ENCODE results near the gene SMIM34. TPM values are rescaled to one million over a fixed set of nuclear protein-coding genes. Genes with fewer than 3 reads are reported as not detected.
"Not testable (repeated sequence)": the region's sequence is repeated elsewhere in the genome, so short reads cannot be mapped to it uniquely, and the experiment has no call there.

The SMIM34 gene
- total RNA-seq, 1 donor from 2014 or later = not detected

DNA sequence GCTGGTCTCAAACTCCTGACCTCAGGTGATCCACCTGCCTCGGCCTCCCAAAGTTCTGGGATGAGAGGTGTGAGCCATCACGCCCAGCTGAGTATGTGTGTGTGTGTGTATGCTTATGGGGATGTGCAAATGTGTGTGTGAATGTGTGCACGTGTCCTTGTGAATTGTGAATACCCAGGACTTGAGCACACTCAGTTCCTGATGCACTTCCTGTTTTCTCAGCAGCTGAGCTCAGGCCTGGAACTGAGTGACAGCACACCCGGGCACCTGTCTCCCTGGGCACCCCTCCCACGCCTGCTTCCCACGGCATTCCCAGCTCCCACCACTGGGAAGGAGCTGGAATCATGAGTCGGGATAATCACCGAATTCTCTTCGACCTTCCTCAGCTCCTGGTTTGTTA, 16.5 kb downstream of the SMIM34 start:
- not testable (repeated sequence) for H3K4me3 Mint-ChIP-seq (ENCODE audit: unreplicated experiment); H3K9me3 Mint-ChIP-seq (ENCODE audit: unreplicated experiment)

DNA sequence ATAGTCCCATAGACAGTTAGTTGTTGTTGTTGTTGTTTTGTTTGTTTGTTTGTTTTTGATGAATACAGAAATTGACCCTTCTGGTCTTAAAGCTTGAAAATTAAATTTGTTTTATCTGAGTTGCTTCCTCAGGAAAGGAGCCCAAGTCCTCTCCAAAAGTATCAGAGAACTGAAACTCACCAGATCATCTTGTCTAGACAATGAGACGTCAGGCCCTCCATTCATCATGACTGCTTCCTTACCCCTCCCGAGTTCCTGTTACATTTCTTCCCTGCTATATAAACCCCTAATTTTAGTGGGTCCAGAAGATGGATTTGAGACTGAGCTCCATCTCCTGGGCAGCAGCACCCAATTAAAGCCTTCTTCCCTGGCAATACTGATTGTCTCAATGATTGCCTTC, 17.1 kb downstream of the SMIM34 start:
- not testable (repeated sequence) for H3K27ac Mint-ChIP-seq (ENCODE audit: unreplicated experiment); DNase-seq (ENCODE audit: extremely low spot score, unreplicated experiment); H3K4me3 Mint-ChIP-seq (ENCODE audit: unreplicated experiment); H3K36me3 Mint-ChIP-seq (ENCODE audit: unreplicated experiment); H3K4me1 Mint-ChIP-seq (ENCODE audit: unreplicated experiment); H3K9me3 Mint-ChIP-seq (ENCODE audit: unreplicated experiment); H3K27me3 Mint-ChIP-seq (ENCODE audit: unreplicated experiment)

More for the DNA sequence above, 16.5 kb downstream of the SMIM34 start:
- not testable (repeated sequence) for H3K4me1 Mint-ChIP-seq (ENCODE audit: unreplicated experiment); H3K36me3 Mint-ChIP-seq (ENCODE audit: unreplicated experiment); H3K27me3 Mint-ChIP-seq (ENCODE audit: unreplicated experiment); H3K27ac Mint-ChIP-seq (ENCODE audit: unreplicated experiment); DNase-seq (ENCODE audit: extremely low spot score, unreplicated experiment)

DNA sequence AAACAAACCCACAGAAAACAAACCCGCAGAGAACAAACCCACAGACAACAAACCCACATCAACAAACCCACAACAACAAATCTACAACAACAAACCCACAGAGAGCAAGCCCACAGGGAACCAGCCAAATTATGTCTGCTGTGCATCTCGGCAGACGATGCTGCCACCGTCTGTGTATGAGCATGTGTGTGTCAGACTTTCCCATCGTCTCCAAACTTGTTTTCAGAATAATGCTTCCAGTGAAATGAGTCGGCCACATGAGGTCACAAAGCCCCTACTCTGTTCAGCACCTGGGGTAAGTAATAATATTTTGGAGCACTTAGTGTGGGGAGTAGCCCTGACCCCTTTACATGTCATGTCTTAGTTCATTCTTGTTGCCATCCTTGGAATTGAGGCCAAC, 17.6 kb downstream of the SMIM34 start:
- not testable (repeated sequence) for H3K36me3 Mint-ChIP-seq (ENCODE audit: unreplicated experiment); H3K4me3 Mint-ChIP-seq (ENCODE audit: unreplicated experiment); H3K27me3 Mint-ChIP-seq (ENCODE audit: unreplicated experiment); H3K9me3 Mint-ChIP-seq (ENCODE audit: unreplicated experiment); H3K27ac Mint-ChIP-seq (ENCODE audit: unreplicated experiment); H3K4me1 Mint-ChIP-seq (ENCODE audit: unreplicated experiment); DNase-seq (ENCODE audit: extremely low spot score, unreplicated experiment)

DNA sequence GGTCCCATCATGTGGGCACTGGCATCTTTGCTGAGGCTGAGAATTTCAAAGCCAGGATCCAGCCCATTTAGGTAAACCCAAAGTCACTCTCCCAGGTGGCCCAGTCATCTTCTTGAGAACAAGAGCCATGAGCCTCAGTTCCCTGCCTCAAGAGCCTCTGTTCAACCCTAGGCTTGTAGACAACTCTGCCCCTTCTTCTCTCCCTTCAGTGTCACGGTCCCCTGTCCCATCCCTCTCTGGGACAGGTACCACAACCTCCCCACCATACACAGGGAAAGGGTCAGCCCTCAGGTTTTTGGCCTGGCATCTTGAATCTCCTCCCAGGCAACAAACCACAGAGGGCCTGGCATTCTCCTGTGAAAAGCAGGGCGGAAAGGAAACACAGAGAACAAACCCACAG, 18.1 kb downstream of the SMIM34 start:
- H3K27ac Mint-ChIP-seq (ENCODE audit: unreplicated experiment); H3K27me3 Mint-ChIP-seq (ENCODE audit: unreplicated experiment); H3K4me1 Mint-ChIP-seq (ENCODE audit: unreplicated experiment); DNase-seq (ENCODE audit: extremely low spot score, unreplicated experiment); H3K9me3 Mint-ChIP-seq (ENCODE audit: unreplicated experiment); H3K36me3 Mint-ChIP-seq (ENCODE audit: unreplicated experiment); H3K4me3 Mint-ChIP-seq (ENCODE audit: unreplicated experiment): not testable (repeated sequence)

DNA sequence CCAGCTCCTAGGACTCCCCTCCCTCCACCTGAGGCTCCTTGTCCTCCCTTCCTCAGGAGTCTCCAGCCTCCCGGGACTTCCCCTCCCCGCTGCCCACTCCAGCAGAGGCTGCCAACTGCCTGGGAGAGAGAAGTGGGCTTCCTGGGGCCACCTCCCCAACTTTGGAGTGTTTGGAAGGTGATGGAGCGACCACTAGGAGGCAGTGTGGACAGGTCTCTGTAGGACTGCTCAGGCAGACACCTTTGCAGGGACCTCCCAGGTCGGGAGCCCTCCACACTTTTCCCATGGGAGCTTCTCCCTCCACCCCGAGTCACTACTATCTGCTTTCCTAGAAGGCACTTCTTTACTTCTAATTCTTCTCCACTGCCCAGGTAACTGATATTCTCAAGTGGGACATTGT, 19.0 kb downstream of the SMIM34 start:
- H3K36me3 Mint-ChIP-seq (ENCODE audit: unreplicated experiment); H3K27me3 Mint-ChIP-seq (ENCODE audit: unreplicated experiment): not testable (repeated sequence)

DNA sequence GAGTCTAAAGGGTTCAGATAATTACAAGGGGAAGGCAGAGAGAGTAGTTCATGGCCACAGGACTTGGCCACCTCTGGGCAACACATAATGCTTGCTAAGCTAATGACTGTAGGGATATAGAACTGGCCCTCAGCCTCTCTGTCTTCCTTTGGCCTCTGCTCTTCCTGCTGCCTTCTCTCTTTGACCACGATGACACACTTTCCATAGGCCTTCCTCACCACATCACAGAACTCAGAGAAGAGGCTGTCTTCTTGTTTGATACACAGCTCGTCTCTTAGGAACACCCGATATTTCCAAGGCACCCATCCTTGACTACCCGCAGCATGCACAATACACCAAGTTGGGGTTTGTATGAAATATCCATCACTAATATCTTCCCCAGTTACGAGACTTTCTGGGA, 23.2 kb downstream of the SMIM34 start:
- not testable (repeated sequence) for H3K9me3 Mint-ChIP-seq (ENCODE audit: unreplicated experiment); H3K36me3 Mint-ChIP-seq (ENCODE audit: unreplicated experiment); H3K27ac Mint-ChIP-seq (ENCODE audit: unreplicated experiment); DNase-seq (ENCODE audit: extremely low spot score, unreplicated experiment); H3K4me3 Mint-ChIP-seq (ENCODE audit: unreplicated experiment); H3K4me1 Mint-ChIP-seq (ENCODE audit: unreplicated experiment); H3K27me3 Mint-ChIP-seq (ENCODE audit: unreplicated experiment)

More for the DNA sequence above, 19.0 kb downstream of the SMIM34 start:
- not testable (repeated sequence) for H3K4me3 Mint-ChIP-seq (ENCODE audit: unreplicated experiment); H3K9me3 Mint-ChIP-seq (ENCODE audit: unreplicated experiment); H3K27ac Mint-ChIP-seq (ENCODE audit: unreplicated experiment); DNase-seq (ENCODE audit: extremely low spot score, unreplicated experiment); H3K4me1 Mint-ChIP-seq (ENCODE audit: unreplicated experiment)

DNA sequence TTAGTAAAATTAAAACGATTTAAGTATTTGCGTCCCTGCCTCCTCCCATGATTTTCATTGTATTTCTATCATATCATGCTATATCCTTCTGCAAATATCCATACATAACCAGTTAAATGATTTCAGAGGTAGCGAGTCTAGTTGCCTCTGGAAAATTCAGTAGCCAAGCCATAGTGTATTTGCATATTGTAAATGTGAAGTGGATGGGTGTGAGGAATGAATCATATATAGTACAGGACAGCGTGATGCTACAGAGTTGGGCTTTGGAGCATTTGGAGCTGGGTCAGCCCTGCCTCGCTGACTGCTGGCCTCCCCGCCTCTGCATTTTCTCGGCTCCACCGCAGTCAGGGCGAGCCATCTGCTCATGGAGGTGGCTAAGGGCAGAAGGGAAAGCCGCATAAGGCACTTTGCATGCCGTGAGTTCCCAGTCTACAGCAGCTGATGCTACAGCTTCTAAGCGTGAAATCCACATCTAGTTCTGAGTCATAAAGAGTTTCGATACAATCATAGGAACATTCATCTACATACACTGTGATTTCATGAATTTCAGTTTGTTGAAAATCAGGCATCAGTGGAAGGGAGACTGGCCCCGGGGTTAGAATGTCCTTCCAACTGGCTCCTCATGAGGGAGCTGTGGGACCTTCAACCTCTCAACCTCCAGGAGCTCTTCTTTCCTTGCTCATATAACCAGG, 39.9 kb downstream of the SMIM34 start:
- H3K27ac Mint-ChIP-seq (ENCODE audit: unreplicated experiment); H3K36me3 Mint-ChIP-seq (ENCODE audit: unreplicated experiment); H3K9me3 Mint-ChIP-seq (ENCODE audit: unreplicated experiment); H3K27me3 Mint-ChIP-seq (ENCODE audit: unreplicated experiment); H3K4me3 Mint-ChIP-seq (ENCODE audit: unreplicated experiment); DNase-seq (ENCODE audit: extremely low spot score, unreplicated experiment); H3K4me1 Mint-ChIP-seq (ENCODE audit: unreplicated experiment): not testable (repeated sequence)

DNA sequence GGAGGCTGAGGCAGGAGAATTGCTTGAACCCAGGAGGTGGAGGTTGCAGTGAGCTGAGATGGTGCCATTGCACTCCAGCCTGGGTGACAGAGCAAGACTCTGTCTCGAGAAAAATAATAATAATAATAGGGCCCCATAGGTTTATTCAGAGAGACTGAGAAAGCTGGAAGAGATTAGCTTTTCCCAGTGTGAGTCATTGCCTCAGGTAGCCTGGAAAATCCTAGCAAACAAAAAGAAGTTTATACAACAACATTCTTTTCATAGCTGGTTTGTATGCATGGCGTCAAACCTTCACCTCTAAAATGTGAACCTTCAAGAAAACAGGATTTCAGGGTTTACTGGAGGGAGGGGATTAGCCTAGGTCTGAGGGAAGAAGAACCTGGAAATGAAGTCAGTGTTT, 40.6 kb downstream of the SMIM34 start:
- H3K4me1 Mint-ChIP-seq (ENCODE audit: unreplicated experiment); H3K27me3 Mint-ChIP-seq (ENCODE audit: unreplicated experiment); H3K27ac Mint-ChIP-seq (ENCODE audit: unreplicated experiment); DNase-seq (ENCODE audit: extremely low spot score, unreplicated experiment); H3K36me3 Mint-ChIP-seq (ENCODE audit: unreplicated experiment); H3K9me3 Mint-ChIP-seq (ENCODE audit: unreplicated experiment); H3K4me3 Mint-ChIP-seq (ENCODE audit: unreplicated experiment): not testable (repeated sequence)

DNA sequence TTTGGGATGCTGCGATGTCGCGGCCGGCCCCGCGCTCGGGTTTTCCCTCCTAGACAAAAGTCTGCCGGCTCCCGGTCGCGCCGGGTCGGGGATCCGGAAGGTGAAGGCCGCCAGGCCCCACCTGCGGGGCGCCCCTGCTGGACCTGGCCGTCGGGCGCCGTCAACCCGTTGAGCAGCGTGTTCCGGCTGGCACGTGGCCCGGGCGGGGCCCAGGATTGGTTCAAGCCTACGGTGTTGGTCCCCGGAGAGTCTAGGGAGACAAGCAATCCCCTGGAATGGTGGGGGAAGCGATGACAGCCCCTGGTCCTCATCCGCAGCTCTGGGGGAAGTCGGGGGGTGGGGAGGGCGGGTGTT, 48.2 kb downstream of the SMIM34 start:
- not testable (repeated sequence) for DNase-seq (ENCODE audit: extremely low spot score, unreplicated experiment); H3K27me3 Mint-ChIP-seq (ENCODE audit: unreplicated experiment); H3K27ac Mint-ChIP-seq (ENCODE audit: unreplicated experiment); H3K4me3 Mint-ChIP-seq (ENCODE audit: unreplicated experiment); H3K4me1 Mint-ChIP-seq (ENCODE audit: unreplicated experiment); H3K36me3 Mint-ChIP-seq (ENCODE audit: unreplicated experiment); H3K9me3 Mint-ChIP-seq (ENCODE audit: unreplicated experiment)

DNA sequence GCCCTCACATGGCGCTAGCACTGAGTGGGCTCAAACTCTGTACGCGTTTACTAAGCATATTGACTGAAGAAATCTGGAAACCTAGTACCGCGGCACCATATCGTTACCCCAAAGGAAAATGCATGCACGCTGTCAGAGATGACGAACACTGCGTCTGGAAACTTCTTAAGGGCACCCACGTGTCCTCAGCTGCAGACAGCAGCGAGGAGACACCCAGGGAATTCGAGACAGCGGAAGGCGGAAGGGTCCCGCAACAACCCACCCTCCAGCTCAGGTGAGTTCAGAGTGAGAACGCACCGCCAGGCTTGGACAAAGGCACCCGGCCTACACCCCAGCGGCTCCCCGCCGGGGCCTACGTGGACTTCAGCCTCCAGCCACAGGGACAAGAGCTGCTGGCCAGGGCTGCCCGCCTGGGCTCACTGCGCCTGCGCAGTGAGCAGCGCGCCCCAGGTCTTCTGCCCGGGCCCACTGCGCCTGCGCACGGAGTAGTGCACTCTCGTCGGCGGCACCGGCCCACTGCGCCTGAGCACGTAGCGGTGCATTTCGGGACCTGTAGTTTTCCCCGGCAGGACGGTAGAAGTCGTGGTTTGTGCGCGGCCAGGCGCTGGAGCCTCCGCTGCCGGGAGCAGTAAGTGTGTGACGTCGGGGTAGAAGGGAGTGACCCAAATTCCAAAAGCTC, 48.7 kb downstream of the SMIM34 start, which contains the start of gene SMIM11:
Gene SMIM11, plus strand, starts transcription at position 568 of the 679 bp plus-strand sequence. CDS start 3,998 bp downstream, outside the sequence.
- DNase-seq (ENCODE audit: extremely low spot score, unreplicated experiment); H3K27me3 Mint-ChIP-seq (ENCODE audit: unreplicated experiment); H3K9me3 Mint-ChIP-seq (ENCODE audit: unreplicated experiment); H3K4me3 Mint-ChIP-seq (ENCODE audit: unreplicated experiment); H3K4me1 Mint-ChIP-seq (ENCODE audit: unreplicated experiment); H3K27ac Mint-ChIP-seq (ENCODE audit: unreplicated experiment); H3K36me3 Mint-ChIP-seq (ENCODE audit: unreplicated experiment): not testable (repeated sequence)

DNA sequence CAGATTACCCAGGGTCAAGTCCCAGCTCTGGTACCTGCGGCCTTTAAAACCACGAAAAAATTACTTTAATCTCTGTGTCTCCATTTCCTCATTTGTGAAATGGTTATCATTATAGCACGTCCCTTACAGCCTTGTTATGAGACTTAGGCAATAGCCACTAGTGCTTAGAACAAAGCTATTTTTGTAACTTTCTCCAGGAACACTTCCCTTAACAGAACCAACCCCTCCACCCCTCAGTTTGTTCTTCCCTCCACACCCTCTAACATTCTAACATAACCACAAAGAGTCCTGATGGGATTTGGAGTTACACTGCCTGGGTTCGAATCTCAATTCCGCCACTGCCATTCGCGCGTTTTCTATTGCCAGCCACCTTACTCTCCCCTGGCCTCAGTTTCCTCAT, 49.3 kb downstream of the SMIM34 start:
- not testable (repeated sequence) for H3K27ac Mint-ChIP-seq (ENCODE audit: unreplicated experiment); H3K36me3 Mint-ChIP-seq (ENCODE audit: unreplicated experiment); DNase-seq (ENCODE audit: extremely low spot score, unreplicated experiment); H3K4me3 Mint-ChIP-seq (ENCODE audit: unreplicated experiment); H3K27me3 Mint-ChIP-seq (ENCODE audit: unreplicated experiment); H3K9me3 Mint-ChIP-seq (ENCODE audit: unreplicated experiment); H3K4me1 Mint-ChIP-seq (ENCODE audit: unreplicated experiment)
